ENCODE data around the gene TTC7B. TPM values are rescaled to one million over a fixed set of nuclear protein-coding genes. Genes with fewer than 3 reads are reported as not detected.

TTC7B gene
- total and polyA plus RNA-seq, 2 of the 13 experiments (the other 11 are each of a cell fraction or from before 2014, with no cell fraction given) = 1.3 to 3.2 TPM

DNA sequence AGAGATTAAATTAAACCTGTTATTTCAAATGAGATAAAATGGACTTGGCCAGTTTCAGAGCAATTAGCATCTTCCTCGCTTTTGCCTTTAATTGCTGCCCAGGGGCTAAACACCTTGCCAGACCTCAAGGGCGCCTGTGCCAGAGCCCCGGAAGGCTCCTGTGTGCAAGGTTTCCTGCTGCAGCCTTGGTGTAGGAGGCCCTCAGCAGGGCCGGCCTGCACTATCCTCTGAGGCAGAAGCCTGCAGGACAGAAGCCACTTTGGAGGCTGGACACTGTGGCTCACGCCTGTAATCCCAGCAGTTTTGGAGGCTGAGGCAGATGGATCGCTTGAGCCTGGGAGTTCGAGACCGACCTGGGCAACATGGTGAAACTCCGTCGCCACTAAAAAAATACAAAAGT is 269.0 kb downstream of the TTC7B start:
- Histone ChIP-seq H3K9ac (ENCODE audit: insufficient read depth, low read depth, low read length) (no peak overlapping the region), H3K36me3 (replicated peaks in 1 of 2; ENCODE audit: control insufficient read depth in 1 of 2, insufficient read depth in 2 of 2, low read length in 2 of 2) (no peaks in the 10 kb centered on the region), H3K4me3 (replicated peaks in 1 of 3; ENCODE audit: insufficient read depth in 1 of 3, low read depth in 2 of 3, low read length in 3 of 3) (no peak overlapping the region), H3K9me3 (ENCODE audit: low read length) (no peaks in the 10 kb centered on the region), H3K27me3 (ENCODE audit: control insufficient read depth in 1 of 2, insufficient read depth in 2 of 2, low read length in 2 of 2) (peaks cover 0 to 3% of the 10 kb centered on the region in 2 experiments; a peak in 2 of 5 replicates), H2AFZ (ENCODE audit: low read length) (no peak overlapping the region), H4K20me1 (ENCODE audit: insufficient read depth, low read length) (no peaks in the 10 kb centered on the region), H3K27ac (ENCODE audit: extremely low read length, insufficient read depth, low read length) (no peak overlapping the region), H3K4me1 (ENCODE audit: insufficient read depth, low read length) (no peaks in the 10 kb centered on the region), H3K4me2 (ENCODE audit: low read depth, low read length) (no peak overlapping the region), H3K79me2 (ENCODE audit: insufficient read depth, low read length) (no peaks in the 10 kb centered on the region)
- in situ Hi-C loops (cut with HindIII; ENCODE audit: extremely low pct_ligation_motif_present, low pct_unique_long_range_greater_than_20kb) = no loop called here
- TF ChIP-seq ZNF572 (CRISPR knock-in tag; IDR thresholded peaks at IDR 0.05) (no peak), ZNF224 (CRISPR knock-in tag; IDR thresholded peaks at IDR 0.05) (no peak)
- ChIA-PET CTCF (ENCODE audit: low intra/inter-chr PET ratio, low total read pairs) (no interaction called here), POLR2A (interaction anchor here (1.6 kb wide), 1 partner anchor 9 kb away, joined by 3 read pairs; no protein-coding TSS in a partner anchor)
- DNase-seq (ENCODE audit: low spot score) (no peak), ATAC-seq (no peak), FAIRE-seq (no peak)
- intact Hi-C loops (cut with micrococcal nuclease; ENCODE audit: unreplicated experiment) = no loop called here
- WGBS (ENCODE audit: low lambda C conversion rate) = 46% methylated on average over 7 of the region's 10 CpGs
- no TSS peak for BruUV-seq (replicated peaks)

DNA sequence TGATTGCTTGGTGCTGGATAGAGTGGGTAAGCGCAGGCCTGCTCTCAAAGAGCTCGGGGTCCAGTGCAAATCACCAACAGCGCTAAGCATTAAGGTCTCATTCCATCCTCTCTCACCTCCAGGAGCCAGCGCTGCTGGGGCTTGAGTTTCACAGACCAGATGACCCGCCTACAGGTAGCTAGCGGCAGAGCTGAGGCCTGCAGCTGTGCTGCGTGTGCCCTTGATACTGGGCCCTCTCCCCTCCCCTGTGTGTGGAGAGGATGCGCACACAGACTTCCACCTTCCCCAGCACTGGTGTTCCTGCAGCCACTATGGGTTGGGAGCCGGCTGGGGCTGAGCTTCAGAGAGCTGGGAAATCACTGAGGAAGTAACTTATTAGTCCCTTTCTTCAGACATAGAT is 269.5 kb downstream of the TTC7B start:
- H3K4me1 ChIP-seq (ENCODE audit: insufficient read depth, low read length) = no peaks in the 10 kb centered on the region
- intact Hi-C loops (cut with micrococcal nuclease; ENCODE audit: unreplicated experiment) = no loop called here
- CTCF ChIA-PET (ENCODE audit: low intra/inter-chr PET ratio, low total read pairs) = no interaction called here
- H3K36me3 ChIP-seq (replicated peaks in 1 of 2; ENCODE audit: control insufficient read depth in 1 of 2, insufficient read depth in 2 of 2, low read length in 2 of 2) = no peaks in the 10 kb centered on the region
- DNase-seq (ENCODE audit: low spot score) (no peak), FAIRE-seq (no peak), ATAC-seq (peak; percentile 25; the same call in 1 of the 3 replicates)
- no peaks in the 10 kb centered on the region for H4K20me1 ChIP-seq (ENCODE audit: insufficient read depth, low read length)
- WGBS (ENCODE audit: low lambda C conversion rate) = 31% methylated on average over 5 of the region's 9 CpGs
- in situ Hi-C loops (cut with HindIII; ENCODE audit: extremely low pct_ligation_motif_present, low pct_unique_long_range_greater_than_20kb) = no loop called here
- no peak overlapping the region for H3K9ac ChIP-seq (ENCODE audit: insufficient read depth, low read depth, low read length)
- H3K4me2 ChIP-seq (ENCODE audit: low read depth, low read length) = no peak overlapping the region
- no peak overlapping the region for H2AFZ ChIP-seq (ENCODE audit: low read length)
- no peaks in the 10 kb centered on the region for H3K9me3 ChIP-seq (ENCODE audit: low read length)
- H3K27ac ChIP-seq (ENCODE audit: extremely low read length, insufficient read depth, low read length) = no peak overlapping the region
- no peaks in the 10 kb centered on the region for H3K79me2 ChIP-seq (ENCODE audit: insufficient read depth, low read length)
- BruUV-seq (replicated peaks) = no TSS peak
- H3K4me3 ChIP-seq (replicated peaks in 1 of 3; ENCODE audit: insufficient read depth in 1 of 3, low read depth in 2 of 3, low read length in 3 of 3) = no peak overlapping the region
- peaks cover 0 to 3% of the 10 kb centered on the region in 2 experiments; a peak in 2 of 5 replicates for H3K27me3 ChIP-seq (ENCODE audit: control insufficient read depth in 1 of 2, insufficient read depth in 2 of 2, low read length in 2 of 2)
- POLR2A ChIA-PET = interaction anchor here (1.6 kb wide), 1 partner anchor 9 kb away, joined by 3 read pairs; no protein-coding TSS in a partner anchor
- TF ChIP-seq AHR (CRISPR knock-in tag; IDR thresholded peaks at IDR 0.05) (no peak), TCF12 (IDR thresholded peaks at IDR 0.05) (no peak), TCF12 (CRISPR knock-in tag; IDR thresholded peaks at IDR 0.05) (no peak), ZNF672 (CRISPR knock-in tag; IDR thresholded peaks at IDR 0.05) (no peak), GPN1 (CRISPR knock-in tag; IDR thresholded peaks at IDR 0.05; ENCODE audit: borderline replicate concordance) (no peak), ELF4 (CRISPR knock-in tag; IDR thresholded peaks at IDR 0.05; ENCODE audit: borderline replicate concordance) (no peak), ZNF256 (CRISPR knock-in tag; conservative IDR thresholded peaks at IDR 0.05) (no peak)
- TF ChIP-seq, protein P1, sequence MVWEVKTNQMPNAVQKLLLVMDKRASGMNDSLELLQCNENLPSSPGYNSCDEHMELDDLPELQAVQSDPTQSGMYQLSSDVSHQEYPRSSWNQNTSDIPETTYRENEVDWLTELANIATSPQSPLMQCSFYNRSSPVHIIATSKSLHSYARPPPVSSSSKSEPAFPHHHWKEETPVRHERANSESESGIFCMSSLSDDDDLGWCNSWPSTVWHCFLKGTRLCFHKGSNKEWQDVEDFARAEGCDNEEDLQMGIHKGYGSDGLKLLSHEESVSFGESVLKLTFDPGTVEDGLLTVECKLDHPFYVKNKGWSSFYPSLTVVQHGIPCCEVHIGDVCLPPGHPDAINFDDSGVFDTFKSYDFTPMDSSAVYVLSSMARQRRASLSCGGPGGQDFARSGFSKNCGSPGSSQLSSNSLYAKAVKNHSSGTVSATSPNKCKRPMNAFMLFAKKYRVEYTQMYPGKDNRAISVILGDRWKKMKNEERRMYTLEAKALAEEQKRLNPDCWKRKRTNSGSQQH (CRISPR knock-in tag; IDR thresholded peaks at IDR 0.05; ENCODE audit: low read depth) = no peak
- TF ChIP-seq, protein P2, sequence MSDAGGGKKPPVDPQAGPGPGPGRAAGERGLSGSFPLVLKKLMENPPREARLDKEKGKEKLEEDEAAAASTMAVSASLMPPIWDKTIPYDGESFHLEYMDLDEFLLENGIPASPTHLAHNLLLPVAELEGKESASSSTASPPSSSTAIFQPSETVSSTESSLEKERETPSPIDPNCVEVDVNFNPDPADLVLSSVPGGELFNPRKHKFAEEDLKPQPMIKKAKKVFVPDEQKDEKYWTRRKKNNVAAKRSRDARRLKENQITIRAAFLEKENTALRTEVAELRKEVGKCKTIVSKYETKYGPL (CRISPR knock-in tag; IDR thresholded peaks at IDR 0.05) = no peak
- TF ChIP-seq, protein P3, sequence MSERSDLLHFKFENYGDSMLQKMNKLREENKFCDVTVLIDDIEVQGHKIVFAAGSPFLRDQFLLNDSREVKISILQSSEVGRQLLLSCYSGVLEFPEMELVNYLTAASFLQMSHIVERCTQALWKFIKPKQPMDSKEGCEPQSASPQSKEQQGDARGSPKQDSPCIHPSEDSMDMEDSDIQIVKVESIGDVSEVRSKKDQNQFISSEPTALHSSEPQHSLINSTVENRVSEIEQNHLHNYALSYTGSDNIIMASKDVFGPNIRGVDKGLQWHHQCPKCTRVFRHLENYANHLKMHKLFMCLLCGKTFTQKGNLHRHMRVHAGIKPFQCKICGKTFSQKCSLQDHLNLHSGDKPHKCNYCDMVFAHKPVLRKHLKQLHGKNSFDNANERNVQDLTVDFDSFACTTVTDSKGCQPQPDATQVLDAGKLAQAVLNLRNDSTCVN (CRISPR knock-in tag; IDR thresholded peaks at IDR 0.05; ENCODE audit: borderline replicate concordance) = no peak
- TF ChIP-seq, protein P4, sequence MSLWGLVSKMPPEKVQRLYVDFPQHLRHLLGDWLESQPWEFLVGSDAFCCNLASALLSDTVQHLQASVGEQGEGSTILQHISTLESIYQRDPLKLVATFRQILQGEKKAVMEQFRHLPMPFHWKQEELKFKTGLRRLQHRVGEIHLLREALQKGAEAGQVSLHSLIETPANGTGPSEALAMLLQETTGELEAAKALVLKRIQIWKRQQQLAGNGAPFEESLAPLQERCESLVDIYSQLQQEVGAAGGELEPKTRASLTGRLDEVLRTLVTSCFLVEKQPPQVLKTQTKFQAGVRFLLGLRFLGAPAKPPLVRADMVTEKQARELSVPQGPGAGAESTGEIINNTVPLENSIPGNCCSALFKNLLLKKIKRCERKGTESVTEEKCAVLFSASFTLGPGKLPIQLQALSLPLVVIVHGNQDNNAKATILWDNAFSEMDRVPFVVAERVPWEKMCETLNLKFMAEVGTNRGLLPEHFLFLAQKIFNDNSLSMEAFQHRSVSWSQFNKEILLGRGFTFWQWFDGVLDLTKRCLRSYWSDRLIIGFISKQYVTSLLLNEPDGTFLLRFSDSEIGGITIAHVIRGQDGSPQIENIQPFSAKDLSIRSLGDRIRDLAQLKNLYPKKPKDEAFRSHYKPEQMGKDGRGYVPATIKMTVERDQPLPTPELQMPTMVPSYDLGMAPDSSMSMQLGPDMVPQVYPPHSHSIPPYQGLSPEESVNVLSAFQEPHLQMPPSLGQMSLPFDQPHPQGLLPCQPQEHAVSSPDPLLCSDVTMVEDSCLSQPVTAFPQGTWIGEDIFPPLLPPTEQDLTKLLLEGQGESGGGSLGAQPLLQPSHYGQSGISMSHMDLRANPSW (CRISPR knock-in tag; IDR thresholded peaks at IDR 0.05; ENCODE audit: borderline replicate concordance) = no peak
